Fibroblast of pulmonary artery (primary cell): ENCODE measurements around the gene CBX6.
A peak's percentile ranks its signal among the peaks of the same experiment; 100 is the strongest.

Source experiments
- DNase-seq: peaks from one replicate; pipeline ENCODE4 v3.0.0-alpha.2; 2010; ENCODE audit warnings: low read depth
- H3K4me3 ChIP-seq: replicated peaks from 2 replicates; pipeline ENCODE4 v1.5.1; 2011; ENCODE audit warnings: low read depth, mild to moderate bottlenecking, control low read depth, low read length, moderate library complexity
- CTCF ChIP-seq: IDR thresholded peaks from 2 replicates; pipeline ENCODE4 v1.5.1; 2011; ENCODE audit warnings: mild to moderate bottlenecking, control low read depth, low read length, inconsistent platforms; ENCODE audit errors: missing control alignments

The CBX6 gene

GRCh38 chr22:38881997-38882879 lies 10.2 kb upstream of the CBX6 start:
- H3K4me3 ChIP-seq, result no peak overlapping the region
- TF ChIP-seq CTCF, result no peak
- peak; percentile 58 for DNase-seq

- peak; percentile 10 for TF ChIP-seq CTCF
- DNase-seq, result peak; percentile 92
- no peak overlapping the region for H3K4me3 ChIP-seq
These were observed 9.5 kb upstream of the CBX6 start for GRCh38 chr22:38881464-38881871.

GRCh38 chr22:38879961-38880360 lies 7.9 kb upstream of the CBX6 start:
- DNase-seq, result no peak
- TF ChIP-seq CTCF, result no peak
- no peak overlapping the region for H3K4me3 ChIP-seq

GRCh38 chr22:38879108-38879729 lies 7.2 kb upstream of the CBX6 start:
- TF ChIP-seq CTCF, result no peak
- DNase-seq, result no peak

GRCh38 chr22:38878001-38878400 lies 6.0 kb upstream of the CBX6 start:
- DNase-seq, result no peak
- H3K4me3 ChIP-seq, result no peak overlapping the region
- no peak for TF ChIP-seq CTCF

More at GRCh38 chr22:38879108-38879729, 7.2 kb upstream of the CBX6 start:
- no peak overlapping the region for H3K4me3 ChIP-seq

GRCh38 chr22:38874529-38875222 lies 2.7 kb upstream of the CBX6 start:
- no peak for TF ChIP-seq CTCF
- no peak overlapping the region for H3K4me3 ChIP-seq
- no peak for DNase-seq
